Measurements from ENCODE around the gene HAND1. TPM values are rescaled to one million over a fixed set of nuclear protein-coding genes. Genes with fewer than 3 reads are reported as not detected.
A peak's percentile ranks its signal among the peaks of the same experiment; 100 is the strongest.

The HAND1 gene
- total RNA-seq, 1 donor from 2014 or later: not detected

DNA sequence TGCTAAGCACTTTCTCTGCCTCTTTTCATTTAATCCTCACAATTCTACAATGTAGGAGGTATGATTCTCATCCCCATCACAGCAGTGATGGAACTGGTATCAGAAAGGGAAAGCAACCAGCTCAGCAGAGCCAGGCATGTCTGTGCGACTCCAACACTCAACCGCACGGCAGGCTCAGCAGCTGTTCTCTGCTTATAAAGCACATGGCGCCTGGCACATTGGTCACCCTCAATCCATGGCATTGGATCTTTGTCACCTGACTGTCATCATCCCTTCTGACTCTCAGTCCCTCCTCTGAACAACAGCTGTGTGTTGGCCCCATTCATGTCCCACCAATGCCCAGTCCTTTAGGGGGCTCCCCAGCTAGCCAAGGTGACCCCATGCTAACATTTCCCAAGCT lies 45.1 kb upstream of the HAND1 start:
- H3K27me3 ChIP-seq (ENCODE audit: control insufficient read depth, insufficient read depth, low read length): peaks cover 29% of the 10 kb centered on the region
- no peak for TF ChIP-seq CTCF (IDR thresholded peaks at IDR 0.05; ENCODE audit: insufficient read depth, low read length, poor library complexity, severe bottlenecking)
- no peak for DNase-seq (ENCODE audit: low read depth)
- no peaks in the 10 kb centered on the region for H3K36me3 ChIP-seq (ENCODE audit: control insufficient read depth, insufficient read depth, low read length)
- H3K4me3 ChIP-seq (ENCODE audit: low read depth, low read length): no peak overlapping the region

- no peak overlapping the region for H3K4me3 ChIP-seq (ENCODE audit: low read depth, low read length)
- DNase-seq (ENCODE audit: low read depth): no peak
- H3K36me3 ChIP-seq (ENCODE audit: control insufficient read depth, insufficient read depth, low read length): no peaks in the 10 kb centered on the region
- peaks cover 31% of the 10 kb centered on the region for H3K27me3 ChIP-seq (ENCODE audit: control insufficient read depth, insufficient read depth, low read length)
- no peak for TF ChIP-seq CTCF (IDR thresholded peaks at IDR 0.05; ENCODE audit: insufficient read depth, low read length, poor library complexity, severe bottlenecking)
These were observed 44.3 kb upstream of the HAND1 start for GRCh38 chr5:154522284-154522683.

DNA sequence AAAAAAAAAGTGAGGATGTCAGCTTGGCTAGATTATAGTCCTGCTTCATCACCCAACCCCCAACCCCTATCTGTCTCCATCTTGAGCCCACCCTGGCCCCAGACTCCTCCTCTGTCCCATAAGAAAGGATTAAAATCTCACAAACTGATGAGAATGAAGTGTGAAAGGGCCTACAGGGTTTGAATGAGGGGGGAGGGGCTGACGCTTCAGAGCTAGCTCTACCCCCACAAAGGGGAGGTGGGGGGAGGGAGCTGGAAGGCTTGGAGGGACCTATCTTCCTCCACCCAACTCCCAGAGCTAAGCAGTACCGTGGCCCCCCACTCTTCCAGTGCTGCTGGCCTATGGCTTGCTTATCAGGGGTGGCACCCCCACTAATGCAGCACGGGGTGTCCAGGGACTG lies 43.7 kb upstream of the HAND1 start:
- DNase-seq (ENCODE audit: low read depth): no peak
- Histone ChIP-seq H3K27me3 (ENCODE audit: control insufficient read depth, insufficient read depth, low read length) (peaks cover 31% of the 10 kb centered on the region), H3K36me3 (ENCODE audit: control insufficient read depth, insufficient read depth, low read length) (no peaks in the 10 kb centered on the region), H3K4me3 (ENCODE audit: low read depth, low read length) (no peak overlapping the region)
- TF ChIP-seq CTCF (IDR thresholded peaks at IDR 0.05; ENCODE audit: insufficient read depth, low read length, poor library complexity, severe bottlenecking): no peak

GRCh38 chr5:154520861-154521453 lies 42.9 kb upstream of the HAND1 start:
- DNase-seq (ENCODE audit: low read depth): no peak
- Histone ChIP-seq H3K4me3 (ENCODE audit: low read depth, low read length) (no peak overlapping the region), H3K36me3 (ENCODE audit: control insufficient read depth, insufficient read depth, low read length) (no peaks in the 10 kb centered on the region), H3K27me3 (ENCODE audit: control insufficient read depth, insufficient read depth, low read length) (peaks cover 31% of the 10 kb centered on the region)
- peak; percentile 87 for TF ChIP-seq CTCF (IDR thresholded peaks at IDR 0.05; ENCODE audit: insufficient read depth, low read length, poor library complexity, severe bottlenecking)

DNA sequence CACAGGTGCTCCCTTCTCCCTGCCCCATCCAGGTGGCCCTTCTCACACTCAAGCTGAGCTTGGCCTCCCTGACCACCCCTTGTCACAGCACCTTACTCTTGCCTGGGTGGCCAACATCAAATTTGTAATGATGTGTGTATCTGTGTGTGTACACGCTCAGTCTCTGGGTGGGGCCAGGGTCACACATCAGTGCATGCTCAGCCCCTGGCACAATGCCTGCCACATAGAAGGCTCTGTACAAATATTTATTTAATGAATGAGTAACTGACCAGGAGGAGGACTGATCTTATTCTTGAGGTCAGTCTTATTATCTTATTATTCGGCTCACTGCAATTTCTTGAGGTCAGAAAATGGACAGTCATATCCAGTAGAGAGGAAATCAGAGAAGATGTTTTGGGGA lies 41.3 kb upstream of the HAND1 start:
- no peak overlapping the region for H3K4me3 ChIP-seq (ENCODE audit: low read depth, low read length)
- no peak for TF ChIP-seq CTCF (IDR thresholded peaks at IDR 0.05; ENCODE audit: insufficient read depth, low read length, poor library complexity, severe bottlenecking)
- DNase-seq (ENCODE audit: low read depth): peak; percentile 29
- no peaks in the 10 kb centered on the region for H3K36me3 ChIP-seq (ENCODE audit: control insufficient read depth, insufficient read depth, low read length)
- peaks cover 36% of the 10 kb centered on the region for H3K27me3 ChIP-seq (ENCODE audit: control insufficient read depth, insufficient read depth, low read length)

DNA sequence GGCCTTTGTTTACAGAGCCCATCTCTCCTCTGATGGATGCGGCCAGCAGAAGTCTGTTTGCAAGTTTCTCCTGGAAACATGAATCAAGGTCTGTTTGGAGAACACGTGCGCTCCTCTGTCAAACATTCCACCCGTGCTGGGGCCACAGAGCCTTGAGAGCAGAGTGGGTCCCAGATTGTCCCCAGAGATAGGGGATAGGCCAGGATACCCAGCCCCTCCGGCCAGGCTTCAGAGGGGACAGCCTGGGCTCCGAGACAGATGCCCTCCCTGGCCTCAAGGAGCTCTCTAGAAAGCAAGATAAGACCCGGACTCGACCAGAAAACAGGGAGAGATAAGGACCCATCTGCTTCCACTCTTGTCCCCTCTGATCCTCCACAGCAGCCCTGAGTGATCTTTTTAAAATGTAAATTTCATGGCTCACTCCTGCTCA lies 40.4 kb upstream of the HAND1 start:
- Histone ChIP-seq H3K27me3 (ENCODE audit: control insufficient read depth, insufficient read depth, low read length) (peaks cover 40% of the 10 kb centered on the region), H3K36me3 (ENCODE audit: control insufficient read depth, insufficient read depth, low read length) (no peaks in the 10 kb centered on the region), H3K4me3 (ENCODE audit: low read depth, low read length) (no peak overlapping the region)
- no peak for TF ChIP-seq CTCF (IDR thresholded peaks at IDR 0.05; ENCODE audit: insufficient read depth, low read length, poor library complexity, severe bottlenecking)
- DNase-seq (ENCODE audit: low read depth): no peak
